HepG2 (cell line): ENCODE results near the gene ECSCR. TPM values are rescaled to one million over a fixed set of nuclear protein-coding genes. Genes with fewer than 3 reads are reported as not detected.

Experiments used
- ARHGAP35 ChIP-seq: sonication (generic); formaldehyde crosslinking; IDR thresholded peaks from 2 replicates; pipeline ENCODE4 v1.9.0; 2022; ENCODE audit warnings: mild to moderate bottlenecking, inconsistent platforms, moderate library complexity, missing genetic modification reagents, borderline replicate concordance
- GABPB1 ChIP-seq: IDR thresholded peaks from 2 replicates; pipeline ENCODE4 v1.6.1; 2016; ENCODE audit warnings: mild to moderate bottlenecking, missing genetic modification reagents, moderate library complexity, missing compliant biosample characterization
- HDAC2 ChIP-seq: sonication (generic); formaldehyde crosslinking; IDR thresholded peaks from 2 replicates; pipeline ENCODE4 v1.4.0; 2020; ENCODE audit warnings: missing genetic modification reagents
- HNRNPLL ChIP-seq: fragments of 200-400 bp; formaldehyde crosslinking; IDR thresholded peaks from 2 replicates; pipeline ENCODE4 v1.6.1; 2017; ENCODE audit warnings: mild to moderate bottlenecking, low read depth, low read length; ENCODE audit not compliant: poor library complexity, severe bottlenecking
- MBNL3 ChIP-seq: fragments of 250-450 bp; sonication (Bioruptor Pico); conservative IDR thresholded peaks from 2 replicates; pipeline ENCODE4 v1.8.0; 2022; ENCODE audit warnings: mild to moderate bottlenecking, inconsistent platforms
- NR2C2 ChIP-seq: sonication (generic); formaldehyde crosslinking; IDR thresholded peaks from 2 replicates; pipeline ENCODE4 v1.4.0; 2020; ENCODE audit warnings: missing genetic modification reagents, mild to moderate bottlenecking, moderate library complexity, borderline replicate concordance
- PCBP1 ChIP-seq: fragments of 200-400 bp; formaldehyde crosslinking; IDR thresholded peaks from 2 replicates; pipeline ENCODE4 v1.6.1; 2017; ENCODE audit warnings: mild to moderate bottlenecking, low read depth, low read length, borderline replicate concordance
- TOPORS ChIP-seq: sonication (generic); formaldehyde crosslinking; IDR thresholded peaks from 2 replicates; pipeline ENCODE4 v1.8.0; 2023; ENCODE audit warnings: mild to moderate bottlenecking, missing genetic modification reagents
- YEATS2 ChIP-seq: sonication (generic); formaldehyde crosslinking; IDR thresholded peaks from 2 replicates; pipeline ENCODE4 v1.4.0; 2020; ENCODE audit warnings: missing genetic modification reagents, borderline replicate concordance
- YY1 ChIP-seq: IDR thresholded peaks from 2 replicates; pipeline ENCODE4 v1.6.1; 2011; ENCODE audit warnings: low read length, low read depth, moderate library complexity, mild to moderate bottlenecking; ENCODE audit not compliant: insufficient read depth, insufficient replicate concordance
- ZNF354B ChIP-seq: sonication (generic); formaldehyde crosslinking; IDR thresholded peaks from 2 replicates; pipeline ENCODE4 v1.8.0; 2022; ENCODE audit warnings: mild to moderate bottlenecking, missing genetic modification reagents
- ZNF446 ChIP-seq: sonication (generic); formaldehyde crosslinking; IDR thresholded peaks from 2 replicates; pipeline ENCODE4 v1.5.0; 2020; ENCODE audit warnings: mild to moderate bottlenecking, missing genetic modification reagents
- ZNF530 ChIP-seq: sonication (generic); formaldehyde crosslinking; IDR thresholded peaks from 2 replicates; pipeline ENCODE4 v1.5.0; 2020; ENCODE audit warnings: low read depth, mild to moderate bottlenecking, missing genetic modification reagents
- ZNF557 ChIP-seq: sonication (generic); formaldehyde crosslinking; IDR thresholded peaks from 2 replicates; pipeline ENCODE4 v1.4.0; 2020; ENCODE audit warnings: missing genetic modification reagents
- ZNF598 ChIP-seq: sonication (generic); formaldehyde crosslinking; IDR thresholded peaks from 2 replicates; pipeline ENCODE4 v1.5.1; 2020; ENCODE audit warnings: mild to moderate bottlenecking, missing genetic modification reagents, borderline replicate concordance
- ZNF747 ChIP-seq: sonication (generic); formaldehyde crosslinking; IDR thresholded peaks from 2 replicates; pipeline ENCODE4 v1.8.1; 2023; ENCODE audit warnings: missing genetic modification reagents, mild to moderate bottlenecking, borderline replicate concordance
- ZNF773 ChIP-seq: sonication (generic); formaldehyde crosslinking; IDR thresholded peaks from 2 replicates; pipeline ENCODE4 v1.4.0; 2020; ENCODE audit warnings: missing genetic modification reagents, borderline replicate concordance
- ZNF83 ChIP-seq: sonication (generic); formaldehyde crosslinking; IDR thresholded peaks from 2 replicates; pipeline ENCODE4 v1.4.0; 2020; ENCODE audit warnings: missing genetic modification reagents, mild to moderate bottlenecking, borderline replicate concordance
- polyA plus RNA-seq, 8 experiments: library from polyadenylated mRNA; depleted of rRNA in 3 of 8; stranded (reverse) in 7 of 8; unstranded in 1 of 8; fragments of >200 nt; fragmentation: Illumina TruSeq in 4 of 8; extraction: Trizol in 4 of 8; gene quantifications; 2 replicates each; pipeline versions ENCODE4 v1.2.1 to v1.2.3, GENCODE V29; 2011 to 2016; ENCODE audit warnings: low read depth in 4 of 8, missing spikeins in 1 of 8, mixed read lengths in 1 of 8; ENCODE audit not compliant: insufficient read depth in 1 of 8
- total RNA-seq, 5 experiments: library from RNA; depleted of rRNA; stranded (reverse); fragments of >200 nt; fragmentation: Illumina TruSeq; extraction: Trizol; gene quantifications; 2 replicates each; pipeline ENCODE4 v1.2.3, GENCODE V29; 2016; ENCODE audit warnings: low read depth in 1 of 5
- TF ChIP-seq, protein P1 (sequence below): sonication (generic); formaldehyde crosslinking; IDR thresholded peaks from 2 replicates; pipeline ENCODE4 v1.8.0; 2022; ENCODE audit warnings: low read depth, missing genetic modification reagents
- TF ChIP-seq, protein P2 (sequence below): sonication (generic); formaldehyde crosslinking; IDR thresholded peaks from 2 replicates; pipeline ENCODE4 v1.5.1; 2020; ENCODE audit warnings: missing genetic modification reagents, mild to moderate bottlenecking, borderline replicate concordance
- TF ChIP-seq, protein P3 (sequence below): sonication (generic); formaldehyde crosslinking; IDR thresholded peaks from 2 replicates; pipeline ENCODE4 v1.5.0; 2020; ENCODE audit warnings: missing genetic modification reagents, mild to moderate bottlenecking, borderline replicate concordance
- TF ChIP-seq, protein P4 (sequence below): sonication (generic); formaldehyde crosslinking; IDR thresholded peaks from 2 replicates; pipeline ENCODE4 v1.4.0; 2020; ENCODE audit warnings: mild to moderate bottlenecking, missing genetic modification reagents
- TF ChIP-seq, protein P5 (sequence below): sonication (generic); formaldehyde crosslinking; IDR thresholded peaks from 2 replicates; pipeline ENCODE4 v1.5.0; 2020; ENCODE audit warnings: missing genetic modification reagents

Gene ECSCR
- total and polyA plus RNA-seq, 2 of the 13 experiments (the other 11 are each of a cell fraction or from before 2014, with no cell fraction given), result 0.18 TPM; not detected in 1

DNA sequence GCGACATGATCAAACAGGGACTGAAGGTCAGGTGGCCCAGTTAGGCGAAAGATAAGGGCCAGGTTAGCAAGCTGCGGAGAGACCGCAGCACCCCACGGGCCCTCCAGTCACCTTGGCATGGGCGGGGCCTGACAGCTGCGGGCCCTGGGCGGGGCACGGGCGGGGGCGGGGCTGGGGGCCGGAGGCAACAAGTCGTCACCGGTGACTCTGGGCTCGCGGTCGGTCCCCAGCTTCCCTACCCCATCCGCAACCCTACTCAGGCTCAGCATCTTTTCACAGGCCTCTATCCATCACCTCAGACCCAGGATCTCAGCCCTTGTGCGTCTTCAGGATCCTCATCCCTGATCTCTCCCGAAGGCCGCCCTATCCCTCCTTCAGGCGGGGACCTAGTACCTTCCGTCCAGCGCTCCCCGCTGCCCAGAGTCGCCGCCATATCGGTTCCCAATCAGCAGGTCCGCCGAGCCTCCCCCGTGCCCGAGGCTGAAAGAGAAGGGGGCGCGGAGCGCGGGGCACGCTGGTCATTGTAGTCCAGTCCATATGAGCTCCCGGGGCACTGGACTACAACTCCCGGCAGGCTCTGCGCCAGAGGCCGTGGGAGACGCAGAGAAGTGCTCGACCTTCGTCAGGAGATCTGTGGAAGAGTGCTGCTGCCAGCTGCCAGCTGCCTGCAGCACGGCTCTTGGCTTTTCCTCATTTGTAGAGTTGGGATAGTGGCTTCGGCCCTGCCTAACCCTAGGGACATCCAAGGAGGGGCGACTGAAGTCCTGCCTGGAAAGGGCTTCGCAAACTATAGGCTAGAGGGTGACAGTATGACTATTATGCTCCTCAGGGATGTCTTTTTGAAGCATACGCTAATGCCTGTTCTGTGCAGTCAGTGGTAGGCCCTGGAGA is 23.3 kb downstream of the ECSCR start, which contains the start of gene DNAJC18 (continued):
- TF ChIP-seq ZNF598, result peak; percentile 54; the same call in 1 of the 2 replicates
- TF ChIP-seq GABPB1 (CRISPR knock-in tag), result peak; percentile 86
- TF ChIP-seq, protein P1, sequence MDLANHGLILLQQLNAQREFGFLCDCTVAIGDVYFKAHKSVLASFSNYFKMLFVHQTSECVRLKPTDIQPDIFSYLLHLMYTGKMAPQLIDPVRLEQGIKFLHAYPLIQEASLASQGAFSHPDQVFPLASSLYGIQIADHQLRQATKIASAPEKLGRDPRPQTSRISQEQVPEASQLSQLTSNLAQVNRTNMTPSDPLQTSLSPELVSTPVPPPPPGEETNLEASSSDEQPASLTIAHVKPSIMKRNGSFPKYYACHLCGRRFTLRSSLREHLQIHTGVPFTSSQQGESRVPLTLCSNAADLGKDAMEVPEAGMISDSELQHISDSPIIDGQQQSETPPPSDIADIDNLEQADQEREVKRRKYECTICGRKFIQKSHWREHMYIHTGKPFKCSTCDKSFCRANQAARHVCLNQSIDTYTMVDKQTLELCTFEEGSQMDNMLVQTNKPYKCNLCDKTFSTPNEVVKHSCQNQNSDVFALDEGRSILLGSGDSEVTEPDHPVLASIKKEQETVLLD (CRISPR knock-in tag), result no peak
- TF ChIP-seq ZNF530 (CRISPR knock-in tag), result no peak
- TF ChIP-seq ZNF747 (CRISPR knock-in tag), result peak; percentile 75; the same call in 1 of the 2 replicates
- TF ChIP-seq HDAC2 (CRISPR knock-in tag), result peak; percentile 61
- no peak for TF ChIP-seq TOPORS (CRISPR knock-in tag)
- TF ChIP-seq ZNF773 (CRISPR knock-in tag), result no peak
- peak; percentile 80 for TF ChIP-seq YY1
- TF ChIP-seq, protein P2, sequence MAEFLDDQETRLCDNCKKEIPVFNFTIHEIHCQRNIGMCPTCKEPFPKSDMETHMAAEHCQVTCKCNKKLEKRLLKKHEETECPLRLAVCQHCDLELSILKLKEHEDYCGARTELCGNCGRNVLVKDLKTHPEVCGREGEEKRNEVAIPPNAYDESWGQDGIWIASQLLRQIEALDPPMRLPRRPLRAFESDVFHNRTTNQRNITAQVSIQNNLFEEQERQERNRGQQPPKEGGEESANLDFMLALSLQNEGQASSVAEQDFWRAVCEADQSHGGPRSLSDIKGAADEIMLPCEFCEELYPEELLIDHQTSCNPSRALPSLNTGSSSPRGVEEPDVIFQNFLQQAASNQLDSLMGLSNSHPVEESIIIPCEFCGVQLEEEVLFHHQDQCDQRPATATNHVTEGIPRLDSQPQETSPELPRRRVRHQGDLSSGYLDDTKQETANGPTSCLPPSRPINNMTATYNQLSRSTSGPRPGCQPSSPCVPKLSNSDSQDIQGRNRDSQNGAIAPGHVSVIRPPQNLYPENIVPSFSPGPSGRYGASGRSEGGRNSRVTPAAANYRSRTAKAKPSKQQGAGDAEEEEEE (CRISPR knock-in tag), result no peak
- TF ChIP-seq, protein P3, sequence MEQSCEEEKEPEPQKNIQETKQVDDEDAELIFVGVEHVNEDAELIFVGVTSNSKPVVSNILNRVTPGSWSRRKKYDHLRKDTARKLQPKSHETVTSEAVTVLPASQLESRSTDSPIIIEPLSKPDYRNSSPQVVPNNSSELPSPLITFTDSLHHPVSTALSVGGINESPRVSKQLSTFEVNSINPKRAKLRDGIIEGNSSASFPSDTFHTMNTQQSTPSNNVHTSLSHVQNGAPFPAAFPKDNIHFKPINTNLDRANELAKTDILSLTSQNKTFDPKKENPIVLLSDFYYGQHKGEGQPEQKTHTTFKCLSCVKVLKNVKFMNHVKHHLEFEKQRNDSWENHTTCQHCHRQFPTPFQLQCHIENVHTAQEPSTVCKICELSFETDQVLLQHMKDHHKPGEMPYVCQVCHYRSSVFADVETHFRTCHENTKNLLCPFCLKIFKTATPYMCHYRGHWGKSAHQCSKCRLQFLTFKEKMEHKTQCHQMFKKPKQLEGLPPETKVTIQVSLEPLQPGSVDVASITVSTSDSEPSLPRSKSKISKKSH (CRISPR knock-in tag), result no peak; the same call in 1 of the 2 replicates
- TF ChIP-seq, protein P4, sequence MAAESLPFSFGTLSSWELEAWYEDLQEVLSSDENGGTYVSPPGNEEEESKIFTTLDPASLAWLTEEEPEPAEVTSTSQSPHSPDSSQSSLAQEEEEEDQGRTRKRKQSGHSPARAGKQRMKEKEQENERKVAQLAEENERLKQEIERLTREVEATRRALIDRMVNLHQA (CRISPR knock-in tag), result no peak
- no peak for TF ChIP-seq ZNF446 (CRISPR knock-in tag)
- TF ChIP-seq, protein P5, sequence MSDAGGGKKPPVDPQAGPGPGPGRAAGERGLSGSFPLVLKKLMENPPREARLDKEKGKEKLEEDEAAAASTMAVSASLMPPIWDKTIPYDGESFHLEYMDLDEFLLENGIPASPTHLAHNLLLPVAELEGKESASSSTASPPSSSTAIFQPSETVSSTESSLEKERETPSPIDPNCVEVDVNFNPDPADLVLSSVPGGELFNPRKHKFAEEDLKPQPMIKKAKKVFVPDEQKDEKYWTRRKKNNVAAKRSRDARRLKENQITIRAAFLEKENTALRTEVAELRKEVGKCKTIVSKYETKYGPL, result no peak
- no peak for TF ChIP-seq ARHGAP35 (CRISPR knock-in tag)
- TF ChIP-seq ZNF83 (CRISPR knock-in tag), result no peak
- TF ChIP-seq YEATS2 (CRISPR knock-in tag), result peak; percentile 59; the same call in 1 of the 2 replicates
- TF ChIP-seq PCBP1, result 0 out of 2 replicates have a peak, but pooled peaks have one; percentile 27
- TF ChIP-seq ZNF557, result no peak
- TF ChIP-seq NR2C2 (CRISPR knock-in tag), result peak; percentile 91
- 0 out of 2 replicates have a peak, but pooled peaks have one; percentile 14 for TF ChIP-seq ZNF354B (CRISPR knock-in tag)
- peak; percentile 56 for TF ChIP-seq HNRNPLL
- no peak for TF ChIP-seq MBNL3 (CRISPR knock-in tag)
